OCI-LY7 (cell line): ENCODE measurements around the gene KIAA0040. TPM values are rescaled to one million over a fixed set of nuclear protein-coding genes. Genes with fewer than 3 reads are reported as not detected.

Experiments
- BruUV-seq: library from RNA; stranded (reverse); fragments of 400-500 nt; replicated peaks from 2 replicates; lab custom pipeline; 2021; lab: Mats Ljungman, UMichigan
- CTCF ChIA-PET: fragments of 300-600 bp; sonication (Branson Sonifier 250); formaldehyde crosslinking; loops from one replicate; lab custom pipeline; 2022; ENCODE audit warnings: antibody characterized with exemption; ENCODE audit not compliant: unreplicated experiment; lab: Charles Lee
- POLR2A ChIA-PET: fragments of 300-600 bp; sonication (Branson Sonifier 250); formaldehyde crosslinking; loops from one replicate; lab custom pipeline; 2022; ENCODE audit warnings: antibody characterized with exemption; lab: Charles Lee
- DNase-seq: peaks from one replicate; pipeline ENCODE4 v3.0.0-alpha.2; 2015; ENCODE audit warnings: low spot score
- H2AFZ ChIP-seq: fragments of 200-600 bp; sonication (generic), shearing (Covaris generic); 2 replicates; pipeline ENCODE4 v1.6.1; 2014; ENCODE audit warnings: mild to moderate bottlenecking, antibody characterized with exemption, low read length, moderate library complexity
- H3K27ac ChIP-seq: fragments of 200-600 bp; sonication (generic); 2 replicates; pipeline ENCODE4 v1.5.1; 2014; ENCODE audit warnings: mixed run types, low read depth, mild to moderate bottlenecking, moderate library complexity, low read length, inconsistent platforms; ENCODE audit not compliant: poor library complexity, severe bottlenecking
- H3K36me3 ChIP-seq: fragments of 200-600 bp; sonication (generic); 2 replicates; pipeline ENCODE4 v1.6.1; 2014; ENCODE audit warnings: mild to moderate bottlenecking, antibody characterized with exemption, low read length, moderate library complexity, mixed read lengths; ENCODE audit not compliant: insufficient read depth
- H3K4me1 ChIP-seq: fragments of 200-600 bp; sonication (generic); 2 replicates; pipeline ENCODE4 v1.5.1; 2014; ENCODE audit warnings: mild to moderate bottlenecking, low read length; ENCODE audit not compliant: insufficient read depth, poor library complexity, severe bottlenecking
- H3K4me2 ChIP-seq: fragments of 200-600 bp; sonication (generic); 2 replicates; pipeline ENCODE4 v1.6.1; 2014; ENCODE audit warnings: mild to moderate bottlenecking, low read length
- H3K4me3 ChIP-seq: fragments of 200-600 bp; sonication (generic); 2 replicates; pipeline ENCODE4 v1.5.1; 2014; ENCODE audit warnings: mild to moderate bottlenecking, low read depth, low read length; ENCODE audit not compliant: poor library complexity, severe bottlenecking
- H3K79me2 ChIP-seq: fragments of 200-600 bp; sonication (generic); 2 replicates; pipeline ENCODE4 v1.6.1; 2016; ENCODE audit warnings: low read depth, mild to moderate bottlenecking, low read length, moderate library complexity, mixed read lengths; ENCODE audit not compliant: insufficient read depth
- H3K9me2 ChIP-seq: fragments of 200-600 bp; sonication (generic); 2 replicates; pipeline ENCODE4 v1.6.1; 2016; ENCODE audit warnings: mild to moderate bottlenecking, low read length, mixed read lengths; ENCODE audit not compliant: insufficient read depth
- H3K9me3 ChIP-seq: fragments of 200-600 bp; sonication (generic); 2 replicates; pipeline ENCODE4 v1.6.1; 2014; ENCODE audit warnings: mild to moderate bottlenecking, mixed run types, low read length, mixed read lengths
- H4K20me1 ChIP-seq: fragments of 200-600 bp; sonication (generic); 2 replicates; pipeline ENCODE4 v1.6.1; 2014; ENCODE audit warnings: mild to moderate bottlenecking, antibody characterized with exemption, low read length, moderate library complexity, mixed read lengths; ENCODE audit not compliant: insufficient read depth
- CTCF ChIP-seq: fragments of 200-600 bp; sonication (generic); conservative IDR thresholded peaks from 2 replicates; pipeline ENCODE4 v1.5.1; 2014; ENCODE audit warnings: mild to moderate bottlenecking, antibody characterized with exemption, low read length, moderate library complexity, mixed read lengths
- EZH2phosphoT487 ChIP-seq: fragments of 200-600 bp; sonication (generic); IDR thresholded peaks from 2 replicates; pipeline ENCODE4 v1.6.1; 2018; ENCODE audit warnings: low read depth, borderline replicate concordance, mild to moderate bottlenecking, mixed run types, antibody characterized with exemption, low read length, moderate library complexity, mixed read lengths
- intact Hi-C: fragments of 100-400 bp; cut with micrococcal nuclease; formaldehyde crosslinking; loops from one replicate; pipeline ENCODE4 v1.10.0; 2022; ENCODE audit not compliant: unreplicated experiment
- total RNA-seq, 2 experiments: library from RNA; depleted of rRNA in 1 of 2; stranded (reverse); fragments of >200 nt in 1 of 2; shearing (Covaris generic) in 1 of 2; gene quantifications; 2 replicates each; pipeline ENCODE4 v1.2.3, GENCODE V29; 2014 to 2022

The KIAA0040 gene
- total RNA-seq, 2 experiments from 2014 or later: 50.2 to 54.7 TPM

- peaks cover 59% of the 10 kb centered on the region; the same call in 1 of the 2 replicates for H3K79me2 ChIP-seq
- no TSS peak for BruUV-seq
- H3K4me1 ChIP-seq: peaks cover 30% of the 10 kb centered on the region
- H4K20me1 ChIP-seq: peaks cover 4% of the 10 kb centered on the region; the same call in 1 of the 2 replicates
- H2AFZ ChIP-seq: no peak overlapping the region
- no peak for DNase-seq
- H3K27ac ChIP-seq: no peak overlapping the region
- no peaks in the 10 kb centered on the region for H3K9me2 ChIP-seq
- POLR2A ChIA-PET: interaction anchor here (0.7 to 1.1 kb wide), 7 partner anchors 9 to 56 kb away, joined by 3 to 4 read pairs (median 3); no protein-coding TSS in a partner anchor
- CTCF ChIA-PET: no interaction called here
- no peak overlapping the region for H3K4me3 ChIP-seq
- TF ChIP-seq CTCF (no peak), EZH2phosphoT487 (no peak)
- intact Hi-C loops: no loop called here
- H3K9me3 ChIP-seq: peaks cover 3% of the 10 kb centered on the region; the same call in 1 of the 2 replicates
- H3K4me2 ChIP-seq: no peak overlapping the region
- peaks cover 96% of the 10 kb centered on the region for H3K36me3 ChIP-seq
These were observed 21.3 kb downstream of the KIAA0040 start for GRCh38 chr1:175171036-175171913.

- intact Hi-C loops: no loop called here
- ChIA-PET CTCF (no interaction called here), POLR2A (interaction anchor here (0.9 to 1.6 kb wide), 4 partner anchors 10 to 121 kb away, joined by 3 to 5 read pairs (median 3); no protein-coding TSS in a partner anchor)
- no peak for DNase-seq
- TF ChIP-seq EZH2phosphoT487 (no peak), CTCF (no peak)
- H3K4me2 ChIP-seq: no peak overlapping the region
- H3K36me3 ChIP-seq: peaks cover 100% of the 10 kb centered on the region
- peaks cover 23% of the 10 kb centered on the region for H3K4me1 ChIP-seq
- H3K27ac ChIP-seq: no peak overlapping the region
- no peaks in the 10 kb centered on the region for H3K9me3 ChIP-seq
- BruUV-seq: no TSS peak
- H3K4me3 ChIP-seq: no peak overlapping the region
- no peaks in the 10 kb centered on the region for H3K9me2 ChIP-seq
- H4K20me1 ChIP-seq: peaks cover 4% of the 10 kb centered on the region; the same call in 1 of the 2 replicates
- no peak overlapping the region for H2AFZ ChIP-seq
- peaks cover 47% of the 10 kb centered on the region; the same call in 1 of the 2 replicates for H3K79me2 ChIP-seq
These were observed 23.1 kb downstream of the KIAA0040 start for GRCh38 chr1:175169286-175170018.
